Muscle of back (tissue), 11 donors: ENCODE results near the gene KCTD16. TPM values are rescaled to one million over a fixed set of nuclear protein-coding genes. Genes with fewer than 3 reads are reported as not detected.

Experiments used
- DNase-seq, 3 donors: peaks; one replicate each; pipeline versions ENCODE4 v3.0.0 to v3.0.0-alpha.2; 2013
- polyA plus RNA-seq, 10 donors: library from polyadenylated mRNA; unstranded; fragments of 120-200 nt; gene quantifications; one replicate each; pipeline ENCODE4 v1.2.1, GENCODE V29; 2013; ENCODE audit not compliant: insufficient read length in 10 of 10

Gene KCTD16
- polyA plus RNA-seq, 10 donors: 0.05 to 0.19 (median 0.09) TPM

GRCh38 chr5:144460600-144460999, 289.9 kb downstream of the KCTD16 start:
- no peak for DNase-seq

GRCh38 chr5:144462577-144462976, 291.9 kb downstream of the KCTD16 start:
- DNase-seq: no peak

GRCh38 chr5:144463481-144464223, 293.0 kb downstream of the KCTD16 start:
- no peak for DNase-seq

GRCh38 chr5:144464306-144464705, 293.6 kb downstream of the KCTD16 start:
- DNase-seq: no peak

DNA sequence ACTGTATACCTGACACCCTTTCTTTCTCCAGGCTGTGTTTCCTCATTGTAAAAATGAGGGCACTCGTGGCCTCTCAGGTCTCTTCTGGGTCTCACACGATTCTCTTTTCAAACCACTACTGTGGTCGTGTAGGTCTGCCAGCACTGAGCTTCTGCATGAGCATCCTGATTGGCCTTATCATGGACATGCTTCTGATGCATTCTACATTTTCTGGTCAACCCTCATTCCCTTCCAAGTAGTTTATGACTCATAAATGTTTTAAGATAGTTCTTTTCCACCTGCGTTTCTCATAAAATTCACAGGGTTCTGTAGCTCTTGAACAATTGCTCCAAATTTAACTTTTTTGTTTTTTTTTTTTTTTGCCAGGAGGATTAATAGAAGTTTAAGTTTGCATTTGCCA, 294.8 kb downstream of the KCTD16 start:
- DNase-seq: no peak

- peak; percentile 7 to 33 (median 19) for DNase-seq
Measured at GRCh38 chr5:144467792-144468191, 297.1 kb downstream of the KCTD16 start.

DNA sequence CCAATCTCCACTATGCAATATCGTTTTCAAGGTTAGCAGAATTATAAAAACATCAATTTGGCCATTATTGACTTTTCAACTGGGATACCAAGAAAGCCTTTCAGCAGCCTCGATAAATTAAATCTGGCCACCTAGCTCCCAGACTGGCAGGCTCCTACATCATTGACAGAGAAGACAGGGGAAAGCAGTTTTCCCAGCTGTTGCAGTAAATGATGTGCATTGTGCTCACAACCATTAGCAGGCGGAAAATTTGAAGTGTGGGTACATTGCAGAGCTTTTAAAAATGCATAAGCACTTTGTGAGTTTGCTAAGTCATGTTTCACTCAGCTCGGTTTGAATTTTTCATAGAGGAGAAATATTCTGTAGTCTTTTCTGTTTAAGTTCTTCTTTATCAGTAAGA, 297.9 kb downstream of the KCTD16 start:
- DNase-seq: peak in 2 of 3 donors; percentile 12 to 30

DNA sequence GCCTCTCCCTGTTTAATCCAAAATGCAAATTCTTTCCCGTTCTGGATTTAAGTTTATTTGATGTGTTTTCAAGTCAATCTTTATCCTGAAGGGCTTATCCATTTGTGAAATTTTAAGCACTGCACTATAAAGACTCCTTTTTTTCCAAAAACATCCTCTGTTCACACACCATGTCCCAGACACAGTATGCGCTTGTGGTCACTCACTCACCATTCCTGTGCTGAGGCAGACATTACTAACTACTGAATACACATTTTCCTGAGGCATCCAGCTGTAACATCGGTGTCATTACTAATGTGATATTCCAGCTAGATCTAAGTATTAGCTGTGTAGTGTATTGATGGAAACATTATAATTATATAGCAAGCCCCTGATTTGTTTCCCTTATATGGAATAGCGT, 298.4 kb downstream of the KCTD16 start:
- peak in 1 of 3 donors; percentile 5 for DNase-seq

DNA sequence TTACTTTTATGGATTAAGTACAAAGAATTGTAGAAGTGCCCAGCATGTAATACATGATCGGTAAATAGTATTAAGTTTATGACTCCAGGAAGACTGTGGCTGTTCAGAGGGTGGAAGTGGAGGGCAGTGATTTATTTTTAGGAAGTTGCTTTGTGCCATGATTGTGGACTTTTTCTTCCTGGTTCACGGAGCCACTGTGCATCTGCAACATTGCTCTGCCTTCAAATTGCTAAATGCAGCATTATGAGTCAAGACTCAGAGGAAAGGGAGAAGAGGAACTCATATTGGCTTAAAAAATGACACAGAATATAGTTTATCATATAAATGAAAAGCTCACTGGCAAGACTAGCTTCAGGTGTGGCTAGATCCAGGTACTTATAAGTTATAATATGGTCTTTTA, 301.5 kb downstream of the KCTD16 start:
- DNase-seq: peak in 1 of 3 donors; percentile 6

DNA sequence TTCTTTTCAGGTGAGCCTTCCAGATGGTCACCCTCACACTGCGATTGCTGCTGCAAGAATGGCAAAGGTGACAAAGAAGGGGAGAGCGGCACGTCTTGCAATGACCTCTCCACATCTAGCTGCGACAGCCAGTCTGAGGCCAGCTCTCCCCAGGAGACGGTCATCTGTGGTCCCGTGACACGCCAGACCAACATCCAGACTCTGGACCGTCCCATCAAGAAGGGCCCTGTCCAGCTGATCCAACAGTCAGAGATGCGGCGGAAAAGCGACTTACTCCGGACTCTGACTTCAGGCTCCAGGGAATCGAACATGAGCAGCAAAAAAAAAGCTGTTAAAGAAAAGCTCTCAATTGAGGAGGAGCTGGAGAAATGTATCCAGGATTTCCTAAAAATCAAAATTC, 303.0 kb downstream of the KCTD16 start:
- DNase-seq: no peak

DNA sequence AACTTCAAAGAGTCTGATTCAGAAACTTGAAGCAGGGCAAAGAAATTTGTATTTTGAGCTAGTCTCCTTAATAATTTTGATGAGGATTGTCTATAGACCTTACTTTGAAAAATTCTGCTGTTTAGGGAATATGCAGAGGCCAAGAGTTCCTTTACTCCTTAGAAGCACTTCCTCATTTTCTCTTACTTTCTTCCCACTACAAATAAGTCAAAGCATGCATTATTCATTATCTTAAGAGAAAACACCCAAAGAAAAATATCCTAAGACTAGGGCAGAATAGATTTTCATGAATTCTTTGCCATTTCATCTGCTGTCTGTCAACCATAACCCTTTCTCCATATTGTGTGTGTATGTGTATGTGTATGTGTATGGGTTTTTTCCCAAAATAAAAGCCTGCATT, 307.9 kb downstream of the KCTD16 start:
- DNase-seq: no peak

- DNase-seq: no peak
Measured at GRCh38 chr5:144481861-144482260, 311.2 kb downstream of the KCTD16 start.

DNA sequence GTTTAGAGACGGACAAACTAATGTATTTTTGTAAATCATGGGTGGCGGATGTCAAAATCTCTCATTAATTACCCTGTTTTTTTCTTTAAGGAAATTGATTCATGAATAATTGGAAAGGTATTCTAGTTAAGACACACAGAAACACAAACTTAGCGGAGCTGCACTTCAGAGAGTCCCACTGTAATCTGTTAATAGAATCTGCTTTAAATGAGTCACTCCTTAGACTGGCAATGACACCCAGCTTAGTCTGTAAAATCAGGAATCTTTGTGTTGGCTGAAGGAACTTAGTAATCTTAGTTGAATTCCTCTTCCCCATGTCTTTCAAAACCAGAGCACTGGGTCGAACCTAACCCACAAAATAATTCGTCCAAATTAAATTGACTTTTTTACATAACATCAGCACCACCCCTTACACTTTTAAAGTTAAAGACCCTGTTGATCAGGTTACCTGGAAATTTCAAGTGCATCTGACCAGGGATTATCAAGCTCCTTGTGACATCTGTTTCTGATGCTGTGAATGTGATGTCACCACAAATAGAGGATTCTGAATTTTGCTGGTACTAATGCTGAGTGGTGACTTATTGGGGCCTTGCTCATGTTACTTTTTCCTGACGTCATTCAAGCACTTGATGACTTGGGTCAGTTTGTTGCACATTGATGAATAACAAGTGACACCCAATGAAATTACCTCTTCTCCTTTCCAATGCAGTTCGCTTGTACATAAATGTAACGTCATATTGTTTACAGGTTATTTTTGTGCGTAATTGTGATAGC, 313.6 kb downstream of the KCTD16 start:
- DNase-seq: peak in 1 of 3 donors; percentile 39

GRCh38 chr5:144485540-144485939, 314.9 kb downstream of the KCTD16 start:
- no peak for DNase-seq

DNA sequence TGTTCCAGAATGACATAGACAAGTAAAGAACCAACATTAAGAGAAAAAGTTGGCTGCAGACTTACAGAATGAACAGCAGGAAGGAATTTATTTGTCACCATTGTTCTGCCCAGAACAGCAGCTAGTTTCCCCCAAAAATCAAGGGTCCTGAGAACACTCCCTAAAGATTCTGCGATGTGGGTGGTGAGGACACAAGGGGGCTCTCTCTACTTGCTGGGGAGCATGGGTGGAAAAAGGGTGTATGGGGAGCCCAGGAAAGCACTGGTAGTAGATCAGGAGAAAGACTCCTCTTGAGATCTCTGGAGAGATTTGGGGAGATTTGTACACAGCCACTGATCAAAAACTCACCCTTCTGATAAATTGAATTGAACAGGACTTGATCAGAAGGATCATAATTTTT, 316.5 kb downstream of the KCTD16 start:
- DNase-seq: no peak

GRCh38 chr5:144487761-144488160, 317.1 kb downstream of the KCTD16 start:
- no peak for DNase-seq

DNA sequence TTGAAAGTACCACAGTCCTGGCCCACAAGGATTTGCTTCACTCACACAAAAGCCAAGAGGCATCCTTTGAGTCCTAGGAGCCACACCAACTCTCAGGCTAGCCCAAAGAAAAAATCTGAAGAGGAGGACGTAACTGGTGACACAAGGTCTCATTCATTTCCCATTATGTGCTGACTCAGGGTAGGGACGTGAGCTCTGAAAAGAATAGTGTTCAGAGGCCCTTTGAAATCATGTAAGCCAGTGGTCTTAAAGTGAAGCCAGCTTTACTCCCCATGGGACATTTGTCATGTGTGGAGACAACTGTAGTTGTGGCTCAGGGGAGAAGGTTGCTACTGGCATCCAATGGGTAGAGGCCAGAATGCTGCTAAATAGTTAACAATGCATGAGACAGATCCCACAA, 332.4 kb downstream of the KCTD16 start:
- no peak for DNase-seq

GRCh38 chr5:144504929-144505577, 334.4 kb downstream of the KCTD16 start:
- DNase-seq: no peak

- no peak for DNase-seq
Measured at GRCh38 chr5:144510845-144511579, 340.3 kb downstream of the KCTD16 start.

- no peak for DNase-seq
Measured at GRCh38 chr5:144511580-144512072, 341.0 kb downstream of the KCTD16 start.

DNA sequence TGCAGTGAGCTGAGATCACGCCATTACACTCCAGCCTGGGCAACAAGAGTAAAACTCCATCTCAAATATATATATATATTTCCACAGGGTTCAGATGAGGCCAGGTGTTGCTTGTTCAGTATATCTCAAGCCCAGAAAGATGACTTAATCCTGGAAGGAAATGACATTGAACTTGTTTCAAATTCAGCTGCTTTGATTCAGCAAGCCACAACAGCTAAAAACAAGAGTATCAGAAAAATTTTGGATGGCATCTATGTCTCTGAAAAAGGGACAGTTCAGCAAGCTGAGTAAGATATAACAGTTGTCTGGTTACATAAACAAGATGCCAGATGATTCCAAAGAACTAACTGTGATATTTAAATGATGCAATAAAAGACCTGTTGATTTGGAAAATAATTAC, 352.0 kb downstream of the KCTD16 start:
- DNase-seq: no peak

DNA sequence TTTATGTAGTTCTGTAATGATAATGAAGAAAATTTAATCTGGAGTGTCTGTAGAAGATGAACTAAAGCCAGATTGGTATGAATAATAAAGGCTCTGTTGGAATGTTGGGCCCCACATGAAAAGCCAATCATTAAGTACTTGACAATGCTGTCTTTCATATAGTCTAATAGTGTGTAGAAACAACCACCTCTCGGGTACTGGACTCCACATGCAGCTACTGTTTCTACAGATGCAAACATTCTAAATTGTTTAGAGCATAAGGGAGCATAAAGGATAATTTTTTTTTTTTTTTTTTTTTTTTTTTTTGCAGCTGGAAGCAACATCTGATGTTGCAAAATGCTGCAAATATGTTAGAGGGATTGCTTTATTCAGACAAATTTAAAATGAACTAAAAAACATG, 354.3 kb downstream of the KCTD16 start:
- DNase-seq: no peak
